MM.1S (cell line): ENCODE data around the gene CEP63.

Experiments
- DNase-seq: peaks from one replicate; pipeline ENCODE4 v3.0.0-alpha.2; 2015
- H2AFZ ChIP-seq: fragments of 300-600 bp; sonication (generic); 2 replicates; pipeline ENCODE4 v1.6.0; 2016; ENCODE audit warnings: antibody characterized with exemption, low read length
- H3F3A ChIP-seq: fragments of 300-600 bp; sonication (generic); 2 replicates; pipeline ENCODE4 v1.6.1; 2016; ENCODE audit warnings: mild to moderate bottlenecking, antibody characterized with exemption, low read length, moderate library complexity, mixed read lengths; ENCODE audit not compliant: insufficient read depth
- H3K27ac ChIP-seq: fragments of 300-600 bp; sonication (generic); 2 replicates; pipeline ENCODE4 v1.5.1; 2016; ENCODE audit warnings: mild to moderate bottlenecking, low read length
- H3K27me3 ChIP-seq: fragments of 300-600 bp; sonication (generic); replicated peaks from 2 replicates; pipeline ENCODE4 v1.6.0; 2016; ENCODE audit warnings: low read length; ENCODE audit not compliant: insufficient read depth
- H3K36me3 ChIP-seq: fragments of 300-600 bp; sonication (generic); replicated peaks from 2 replicates; pipeline ENCODE4 v1.6.1; 2016; ENCODE audit warnings: mild to moderate bottlenecking, low read length, mixed read lengths; ENCODE audit not compliant: insufficient read depth
- H3K4me1 ChIP-seq: fragments of 300-600 bp; sonication (generic); 2 replicates; pipeline ENCODE4 v1.6.1; 2016; ENCODE audit warnings: low read length, mixed read lengths
- H3K4me2 ChIP-seq: fragments of 300-600 bp; sonication (generic); 2 replicates; pipeline ENCODE4 v1.6.0; 2016; ENCODE audit warnings: low read depth, low read length
- H3K4me3 ChIP-seq: fragments of 300-600 bp; sonication (generic); 2 replicates; pipeline ENCODE4 v1.5.1; 2016; ENCODE audit warnings: low read length, mixed read lengths
- H3K79me2 ChIP-seq: fragments of 300-600 bp; sonication (generic); 2 replicates; pipeline ENCODE4 v1.6.1; 2016; ENCODE audit warnings: mixed run types, low read length, mixed read lengths
- H3K9ac ChIP-seq: fragments of 300-600 bp; sonication (generic); 2 replicates; pipeline ENCODE4 v1.6.1; 2016; ENCODE audit warnings: low read length, mixed read lengths
- H3K9me2 ChIP-seq: fragments of 300-600 bp; sonication (generic); replicated peaks from 2 replicates; pipeline ENCODE4 v1.6.1; 2016; ENCODE audit warnings: mild to moderate bottlenecking, low read length, mixed read lengths; ENCODE audit not compliant: insufficient read depth
- H3K9me3 ChIP-seq: fragments of 300-600 bp; sonication (generic); replicated peaks from 2 replicates; pipeline ENCODE4 v1.6.1; 2016; ENCODE audit warnings: mild to moderate bottlenecking, low read length, mixed read lengths; ENCODE audit not compliant: insufficient read depth
- H4K20me1 ChIP-seq: fragments of 300-600 bp; sonication (generic); 2 replicates; pipeline ENCODE4 v1.6.1; 2016; ENCODE audit warnings: mild to moderate bottlenecking, low read length, moderate library complexity, mixed read lengths; ENCODE audit not compliant: insufficient read depth
- EZH2 ChIP-seq: fragments of 300-600 bp; sonication (generic); optimal IDR thresholded peaks from 2 replicates; pipeline ENCODE3; 2017; ENCODE audit warnings: low read depth, mild to moderate bottlenecking, antibody characterized with exemption, low read length, mixed read lengths
- EZH2phosphoT487 ChIP-seq: fragments of 300-600 bp; sonication (generic); IDR thresholded peaks from 2 replicates; pipeline ENCODE4 v1.6.1; 2018; ENCODE audit warnings: antibody characterized with exemption, low read length
- TF ChIP-seq, protein P1 (sequence below): fragments of 300-600 bp; sonication (generic); IDR thresholded peaks from 2 replicates; pipeline ENCODE4 v1.5.1; 2016; ENCODE audit warnings: antibody characterized with exemption, low read length, mixed read lengths

Gene CEP63

GRCh38 chr3:134496471-134497071 lies 10.7 kb downstream of the CEP63 start:
- Histone ChIP-seq H3F3A (0 out of 2 replicates have a peak, but pooled peaks cover 6% of the 10 kb centered on the region), H4K20me1 (no peaks in the 10 kb centered on the region), H3K9ac (no peak overlapping the region), H3K9me2 (no peaks in the 10 kb centered on the region), H3K79me2 (peaks cover 85% of the 10 kb centered on the region), H3K4me2 (no peak overlapping the region), H3K9me3 (no peaks in the 10 kb centered on the region), H3K4me3 (no peak overlapping the region), H2AFZ (no peak overlapping the region), H3K27ac (no peak overlapping the region), H3K4me1 (peaks cover 15% of the 10 kb centered on the region), H3K27me3 (no peaks in the 10 kb centered on the region), H3K36me3 (no peaks in the 10 kb centered on the region)
- DNase-seq, result no peak
- TF ChIP-seq EZH2, result no peak
- TF ChIP-seq EZH2phosphoT487, result no peak
- TF ChIP-seq, protein P1, sequence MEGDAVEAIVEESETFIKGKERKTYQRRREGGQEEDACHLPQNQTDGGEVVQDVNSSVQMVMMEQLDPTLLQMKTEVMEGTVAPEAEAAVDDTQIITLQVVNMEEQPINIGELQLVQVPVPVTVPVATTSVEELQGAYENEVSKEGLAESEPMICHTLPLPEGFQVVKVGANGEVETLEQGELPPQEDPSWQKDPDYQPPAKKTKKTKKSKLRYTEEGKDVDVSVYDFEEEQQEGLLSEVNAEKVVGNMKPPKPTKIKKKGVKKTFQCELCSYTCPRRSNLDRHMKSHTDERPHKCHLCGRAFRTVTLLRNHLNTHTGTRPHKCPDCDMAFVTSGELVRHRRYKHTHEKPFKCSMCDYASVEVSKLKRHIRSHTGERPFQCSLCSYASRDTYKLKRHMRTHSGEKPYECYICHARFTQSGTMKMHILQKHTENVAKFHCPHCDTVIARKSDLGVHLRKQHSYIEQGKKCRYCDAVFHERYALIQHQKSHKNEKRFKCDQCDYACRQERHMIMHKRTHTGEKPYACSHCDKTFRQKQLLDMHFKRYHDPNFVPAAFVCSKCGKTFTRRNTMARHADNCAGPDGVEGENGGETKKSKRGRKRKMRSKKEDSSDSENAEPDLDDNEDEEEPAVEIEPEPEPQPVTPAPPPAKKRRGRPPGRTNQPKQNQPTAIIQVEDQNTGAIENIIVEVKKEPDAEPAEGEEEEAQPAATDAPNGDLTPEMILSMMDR, result no peak

- DNase-seq, result no peak
- H3K4me1 ChIP-seq, result no peaks in the 10 kb centered on the region
- no peaks in the 10 kb centered on the region for H3K27me3 ChIP-seq
- no peak for TF ChIP-seq EZH2
- TF ChIP-seq, protein P1, result no peak
- TF ChIP-seq EZH2phosphoT487, result no peak
- H3K9ac ChIP-seq, result no peak overlapping the region
- no peak overlapping the region for H3K27ac ChIP-seq
- H3F3A ChIP-seq, result no peaks in the 10 kb centered on the region
- no peak overlapping the region for H3K4me3 ChIP-seq
- H3K4me2 ChIP-seq, result no peak overlapping the region
- H3K9me3 ChIP-seq, result no peaks in the 10 kb centered on the region
- H3K36me3 ChIP-seq, result no peaks in the 10 kb centered on the region
- no peaks in the 10 kb centered on the region for H4K20me1 ChIP-seq
- H3K9me2 ChIP-seq, result no peaks in the 10 kb centered on the region
- no peak overlapping the region for H2AFZ ChIP-seq
- H3K79me2 ChIP-seq, result peaks cover 80% of the 10 kb centered on the region
Measured at GRCh38 chr3:134503266-134503665, 17.4 kb downstream of the CEP63 start.

DNA sequence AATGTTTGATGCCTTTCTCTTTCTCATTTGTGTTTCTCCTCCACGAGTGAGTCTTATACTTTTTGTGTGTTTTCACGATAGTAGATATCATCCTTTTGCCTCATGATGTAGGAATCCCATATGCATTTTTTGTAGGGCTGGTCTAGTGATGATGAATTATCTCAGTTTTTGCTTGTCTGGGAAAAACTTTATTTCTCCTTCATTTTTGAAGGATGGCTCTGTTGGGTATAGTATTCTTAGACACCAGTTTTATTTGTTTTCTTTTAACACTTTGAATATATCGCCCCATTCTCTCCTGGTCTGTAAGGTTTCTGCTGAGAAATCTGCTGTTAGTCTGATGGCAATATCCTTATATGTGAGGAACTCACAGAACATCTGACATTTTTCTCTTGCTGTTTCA lies 18.3 kb downstream of the CEP63 start:
- Histone ChIP-seq H3K4me1 (no peaks in the 10 kb centered on the region), H3K9ac (no peak overlapping the region), H3K79me2 (peaks cover 72% of the 10 kb centered on the region), H3K27ac (no peak overlapping the region), H3K4me3 (no peak overlapping the region), H3K36me3 (no peaks in the 10 kb centered on the region), H3F3A (no peaks in the 10 kb centered on the region), H3K9me2 (no peaks in the 10 kb centered on the region), H3K27me3 (no peaks in the 10 kb centered on the region), H2AFZ (no peak overlapping the region), H3K4me2 (no peak overlapping the region), H3K9me3 (no peaks in the 10 kb centered on the region), H4K20me1 (no peaks in the 10 kb centered on the region)
- TF ChIP-seq, protein P1, result no peak
- TF ChIP-seq EZH2 (no peak), EZH2phosphoT487 (no peak)
- no peak for DNase-seq
